GM19023 (cell line): ENCODE results near the gene NTRK3.

ENCODE experiments used
- ATAC-seq: cut with Tn5 transposase; IDR thresholded peaks from one replicate; pipeline ENCODE4 v1.9.1; 2021; ENCODE audit warnings: mild to moderate bottlenecking, moderate library complexity; ENCODE audit not compliant: unreplicated experiment

Gene NTRK3

GRCh38 chr15:88258093-88258641, 1.6 kb upstream of the NTRK3 start:
- no peak for ATAC-seq

GRCh38 chr15:88257311-88258092, 963 bp upstream of the NTRK3 start:
- no peak for ATAC-seq

GRCh38 chr15:88255484-88256278, 858 bp downstream of the NTRK3 start:
- no peak for ATAC-seq

DNA sequence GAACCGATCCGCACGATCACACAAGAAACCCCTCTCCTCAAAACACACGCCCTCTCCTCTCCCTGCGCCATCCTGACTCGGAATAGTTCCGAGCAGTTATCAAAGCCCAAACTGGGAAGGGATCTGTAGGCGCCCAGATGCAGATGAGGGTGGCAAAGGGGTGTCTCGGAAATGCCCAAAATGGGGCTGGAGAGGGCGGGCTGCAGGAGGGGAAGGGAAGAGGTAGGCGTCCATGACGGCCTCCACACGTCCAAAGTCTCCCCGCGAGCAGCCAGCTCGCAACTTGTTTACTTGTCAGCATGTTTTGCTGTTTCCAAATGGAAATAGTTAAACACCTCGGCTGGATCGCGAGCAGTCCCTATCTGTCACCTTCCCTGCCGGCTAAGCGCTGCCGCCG, 1.5 kb downstream of the NTRK3 start:
- ATAC-seq: no peak

- ATAC-seq: no peak
Measured at GRCh38 chr15:88252441-88252840, 4.1 kb downstream of the NTRK3 start.

DNA sequence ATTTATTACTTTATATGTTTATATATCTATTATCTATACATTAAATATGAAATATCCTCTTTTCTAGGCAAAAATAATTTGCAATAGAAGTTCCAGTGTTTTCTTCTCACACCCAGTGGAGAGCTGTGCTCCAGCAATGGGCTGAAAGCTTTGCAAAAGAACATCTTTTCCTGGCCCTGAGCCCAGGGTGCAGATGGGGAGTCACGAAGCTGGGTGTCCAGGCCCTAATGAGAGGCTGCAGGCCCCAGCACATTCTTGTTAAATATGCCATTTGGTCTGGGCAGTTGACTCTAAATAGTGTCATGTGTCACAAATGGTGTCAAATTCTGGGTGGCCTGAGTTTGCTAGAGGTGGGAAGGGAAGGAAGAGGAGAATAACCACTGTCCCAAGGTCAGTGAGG, 5.7 kb downstream of the NTRK3 start:
- no peak for ATAC-seq

DNA sequence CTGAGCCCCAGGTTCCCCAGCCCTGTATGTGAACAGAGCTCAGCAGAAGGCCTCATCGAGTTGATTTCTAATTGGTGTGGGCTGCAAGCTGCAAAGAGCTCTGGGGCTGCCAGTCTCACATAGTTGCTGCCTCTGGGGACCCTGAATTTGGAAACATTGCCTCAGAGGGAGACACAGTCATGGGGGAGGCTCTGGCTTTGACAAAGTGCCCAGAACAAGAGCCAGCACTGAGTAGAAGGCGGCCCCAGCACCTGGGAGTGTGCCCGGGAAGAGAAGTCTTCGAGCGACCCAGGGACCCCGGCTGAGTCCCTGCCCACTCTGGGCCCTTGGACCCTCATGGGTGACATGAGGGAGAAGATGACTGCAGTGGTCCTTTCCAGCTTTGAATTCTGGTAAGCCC, 7.3 kb downstream of the NTRK3 start:
- ATAC-seq: no peak

GRCh38 chr15:88247914-88248313, 8.6 kb downstream of the NTRK3 start:
- ATAC-seq: no peak

GRCh38 chr15:88246666-88247446, 9.7 kb downstream of the NTRK3 start:
- peak; percentile 80 for ATAC-seq

DNA sequence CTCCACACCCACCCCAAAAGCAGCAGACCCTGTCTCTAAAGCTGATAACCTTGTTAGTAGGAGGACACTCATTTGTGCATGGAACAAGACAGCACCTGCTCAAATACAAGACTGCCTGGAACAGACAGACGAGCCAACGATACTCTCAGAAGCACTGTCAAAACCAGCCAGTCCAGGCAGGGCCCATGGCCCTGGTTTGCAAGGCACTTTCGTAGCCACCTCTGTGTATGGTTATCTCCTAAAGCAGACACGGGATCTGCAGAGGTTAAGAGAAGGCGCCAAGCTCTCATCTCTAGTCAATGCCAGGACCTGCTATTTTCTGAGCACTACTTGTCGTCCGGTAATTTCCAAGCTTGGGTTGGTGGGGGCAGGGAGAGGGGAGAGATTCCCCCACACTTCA, 10.5 kb downstream of the NTRK3 start:
- ATAC-seq: no peak

- ATAC-seq: no peak
Measured at GRCh38 chr15:88243895-88244787, 12.4 kb downstream of the NTRK3 start.

DNA sequence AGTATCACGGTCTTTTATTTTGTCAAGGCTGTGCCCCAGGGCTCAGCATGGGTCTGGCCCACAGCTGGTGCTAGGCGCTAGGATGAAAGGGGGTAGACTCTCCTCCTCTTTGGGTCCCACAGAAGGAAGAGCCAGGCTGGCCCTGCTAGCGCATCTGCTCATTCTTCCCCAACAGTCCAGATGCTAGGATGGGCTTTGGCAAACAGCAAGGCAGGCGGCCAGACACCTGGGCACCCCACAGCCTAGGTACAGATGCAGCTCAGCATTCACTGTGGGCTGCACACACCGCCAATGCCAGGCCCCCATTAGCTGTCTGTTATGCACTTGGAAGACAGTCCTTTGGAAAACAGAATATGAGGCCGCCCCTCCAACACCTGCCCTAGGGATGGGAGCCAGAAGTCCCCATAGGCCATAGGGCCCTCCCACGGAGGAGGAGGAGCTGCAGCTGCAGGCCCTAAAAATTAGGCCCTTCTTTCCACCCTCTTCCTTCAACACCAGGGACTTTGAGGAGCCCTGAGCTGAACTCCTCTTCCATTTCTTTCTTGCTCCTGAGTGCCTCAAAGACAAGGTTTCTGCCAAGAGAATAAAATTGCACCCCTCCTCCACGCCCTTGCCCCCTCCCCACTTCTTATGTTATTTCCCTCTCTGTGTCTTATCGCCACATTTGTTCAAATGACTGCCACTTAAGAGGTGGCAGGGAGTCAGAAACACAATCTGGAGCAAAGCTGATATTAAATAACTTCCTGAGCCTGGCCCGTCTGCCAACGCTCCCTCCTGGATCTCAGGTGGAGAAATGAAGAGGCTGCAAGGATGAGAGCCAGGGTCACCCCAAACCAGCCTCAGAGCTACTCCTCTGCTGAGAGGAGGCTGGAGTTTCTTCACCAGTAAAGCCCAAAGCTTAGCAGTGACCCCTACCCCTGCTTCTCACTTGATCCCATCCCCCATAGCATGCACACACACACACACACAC, 13.7 kb downstream of the NTRK3 start:
- no peak for ATAC-seq

- no peak for ATAC-seq
Measured at GRCh38 chr15:88241461-88241860, 15.1 kb downstream of the NTRK3 start.

DNA sequence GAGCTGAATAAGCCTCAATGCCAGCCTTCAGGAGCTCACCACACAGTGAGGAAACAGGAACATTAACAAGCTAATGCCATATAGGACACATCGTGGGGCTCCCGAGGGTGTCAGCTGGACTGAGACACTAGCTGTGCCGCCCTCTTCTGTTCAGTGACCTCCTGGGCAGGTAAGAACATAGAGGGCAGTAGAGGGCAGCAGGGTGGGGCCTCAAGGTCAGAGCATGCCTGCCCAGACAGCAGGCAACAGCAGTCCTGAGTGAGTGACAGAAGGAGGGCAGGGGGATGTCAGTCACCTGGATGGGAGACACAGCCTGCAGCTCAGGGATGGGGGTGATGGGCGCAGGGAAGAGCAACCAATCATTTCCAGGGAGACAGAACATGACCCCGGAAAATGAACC, 15.5 kb downstream of the NTRK3 start:
- ATAC-seq: no peak

GRCh38 chr15:88239594-88239993, 16.9 kb downstream of the NTRK3 start:
- no peak for ATAC-seq

GRCh38 chr15:88238618-88239430, 17.7 kb downstream of the NTRK3 start:
- no peak for ATAC-seq

DNA sequence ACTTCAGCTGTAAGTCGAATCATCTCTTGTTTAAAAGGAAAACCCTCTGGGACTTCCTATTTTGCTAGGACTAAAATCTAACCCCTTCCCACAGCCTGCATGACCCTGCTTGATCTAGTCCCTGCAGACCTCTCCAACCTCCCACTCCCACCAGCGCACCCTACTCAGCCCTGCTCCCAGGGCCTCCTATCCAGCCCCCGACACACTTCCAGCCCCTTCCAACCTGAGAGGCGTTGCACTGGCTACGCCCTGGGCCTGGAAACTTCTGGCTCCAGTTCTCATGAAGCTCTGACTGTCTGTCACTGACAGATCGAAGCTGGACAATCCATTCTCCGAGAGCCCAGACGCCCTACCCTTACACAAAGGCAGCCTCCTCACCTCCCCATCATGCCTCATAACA, 21.8 kb downstream of the NTRK3 start:
- ATAC-seq: no peak

- ATAC-seq: no peak
Measured at GRCh38 chr15:88233921-88234320, 22.6 kb downstream of the NTRK3 start.
